H7 (cell line): ENCODE data around the gene MRPS24. TPM values are rescaled to one million over a fixed set of nuclear protein-coding genes. Genes with fewer than 3 reads are reported as not detected.
"Not testable (repeated sequence)": the region's sequence is repeated elsewhere in the genome, so short reads cannot be mapped to it uniquely, and the experiment has no call there.

ENCODE experiments used
- DNase-seq: peaks from one replicate; pipeline ENCODE4 v3.0.0; 2012
- H3K27me3 ChIP-seq: 2 replicates; pipeline ENCODE4 v1.6.0; 2011; ENCODE audit warnings: mild to moderate bottlenecking, low read length; ENCODE audit not compliant: control insufficient read depth, insufficient read depth
- H3K36me3 ChIP-seq: replicated peaks from 2 replicates; pipeline ENCODE4 v1.5.1; 2011; ENCODE audit warnings: low read length; ENCODE audit not compliant: control insufficient read depth, insufficient read depth
- H3K4me3 ChIP-seq: 2 replicates; pipeline ENCODE4 v1.5.1; 2011; ENCODE audit warnings: low read depth, mild to moderate bottlenecking, control low read depth, low read length, moderate library complexity; ENCODE audit not compliant: insufficient read depth
- total RNA-seq: library from RNA; depleted of rRNA; stranded (reverse); fragments of >200 nt; shearing (Covaris generic); gene quantifications from 2 replicates; pipeline ENCODE4 v1.2.3, GENCODE V29; 2014; rRNA removed

Gene MRPS24
- total RNA-seq, 1 experiment from 2014 or later, result 156 TPM

GRCh38 chr7:43838201-43838658 is 31.1 kb downstream of the MRPS24 start:
- H3K36me3 ChIP-seq, result no peaks in the 10 kb centered on the region
- H3K27me3 ChIP-seq, result no peaks in the 10 kb centered on the region
- no peak for DNase-seq
- H3K4me3 ChIP-seq, result no peak overlapping the region

- no peak overlapping the region for H3K4me3 ChIP-seq
- no peak for DNase-seq
- no peaks in the 10 kb centered on the region for H3K36me3 ChIP-seq
- no peaks in the 10 kb centered on the region for H3K27me3 ChIP-seq
Observed at GRCh38 chr7:43834463-43835251, 34.7 kb downstream of the MRPS24 start.

GRCh38 chr7:43830917-43831316 is 38.4 kb downstream of the MRPS24 start:
- not testable (repeated sequence) for H3K27me3 ChIP-seq, H3K4me3 ChIP-seq, DNase-seq, H3K36me3 ChIP-seq

GRCh38 chr7:43825391-43825808 is 43.9 kb downstream of the MRPS24 start:
- Histone ChIP-seq H3K36me3 (no peaks in the 10 kb centered on the region), H3K4me3 (no peak overlapping the region), H3K27me3 (no peaks in the 10 kb centered on the region)
- no peak for DNase-seq

GRCh38 chr7:43824963-43825362 is 44.4 kb downstream of the MRPS24 start:
- DNase-seq, result no peak
- no peaks in the 10 kb centered on the region for H3K36me3 ChIP-seq
- no peaks in the 10 kb centered on the region for H3K27me3 ChIP-seq
- no peak overlapping the region for H3K4me3 ChIP-seq

GRCh38 chr7:43824513-43824912 is 44.8 kb downstream of the MRPS24 start:
- DNase-seq, H3K27me3 ChIP-seq, H3K4me3 ChIP-seq, H3K36me3 ChIP-seq: not testable (repeated sequence)

- Histone ChIP-seq H3K27me3 (no peaks in the 10 kb centered on the region), H3K36me3 (no peaks in the 10 kb centered on the region), H3K4me3 (no peak overlapping the region)
- DNase-seq, result no peak
Observed at GRCh38 chr7:43823941-43824340, 45.4 kb downstream of the MRPS24 start.

GRCh38 chr7:43823425-43823824 is 45.9 kb downstream of the MRPS24 start:
- not testable (repeated sequence) for H3K27me3 ChIP-seq, H3K4me3 ChIP-seq, DNase-seq, H3K36me3 ChIP-seq

Other genes starting within 250 kb of the MRPS24 start
- 120 and 129 TPM in 2 replicates for gene COA1, start 140.0 kb downstream of the MRPS24 start, total RNA-seq
- gene BLVRA, start 110.8 kb downstream of the MRPS24 start, total RNA-seq, result 18.1 and 23.9 TPM in 2 replicates
- 16.2 and 20.8 TPM in 2 replicates for gene URGCP, start 37.1 kb upstream of the MRPS24 start, total RNA-seq
- gene UBE2D4, start 56.9 kb upstream of the MRPS24 start, total RNA-seq, result 5.3 and 6.1 TPM in 2 replicates
- not detected in 2 replicates for gene SPDYE1, start 128.4 kb upstream of the MRPS24 start, total RNA-seq
- 43.0 and 63.8 TPM in 2 replicates for gene DBNL, start 175.2 kb upstream of the MRPS24 start, total RNA-seq
- 2.7 and 4.5 TPM in 2 replicates for gene PGAM2, start 196.1 kb upstream of the MRPS24 start, total RNA-seq
- 16.9 and 17.0 TPM in 2 replicates for gene POLM, start 213.0 kb upstream of the MRPS24 start, total RNA-seq
- gene AEBP1, start 234.8 kb upstream of the MRPS24 start, total RNA-seq, result 12.9 and 15.8 TPM in 2 replicates